Measurements from ENCODE around the gene ARRDC5. TPM values are rescaled to one million over a fixed set of nuclear protein-coding genes. Genes with fewer than 3 reads are reported as not detected.
A peak's percentile ranks its signal among the peaks of the same experiment; 100 is the strongest.
"Not testable (repeated sequence)": the region's sequence is repeated elsewhere in the genome, so short reads cannot be mapped to it uniquely, and the experiment has no call there.

Gene ARRDC5
- total and polyA plus RNA-seq, 4 donors: 0.17 to 0.30 (median 0.26) TPM; not detected in 1

GRCh38 chr19:4897146-4897545 is 5.5 kb downstream of the ARRDC5 start:
- H3K27me3 ChIP-seq (ENCODE audit: control insufficient read depth, insufficient read depth, low read length): no peaks in the 10 kb centered on the region
- no peak for DNase-seq (ENCODE audit: low read depth in 4 of 6, low spot score in 6 of 6)
- WGBS (ENCODE audit: insufficient coverage): 87% methylated on average over 7 of the region's 7 CpGs

GRCh38 chr19:4896372-4896771 is 6.3 kb downstream of the ARRDC5 start:
- WGBS (ENCODE audit: insufficient coverage): 89% methylated on average over 1 of the region's 3 CpGs
- Histone ChIP-seq H3K27me3 (ENCODE audit: control insufficient read depth, insufficient read depth, low read length) (no peaks in the 10 kb centered on the region), H3K4me1 (ENCODE audit: control insufficient read depth, insufficient read depth, low read length) (peaks cover 4% of the 10 kb centered on the region), H3K4me3 (ENCODE audit: low read depth, low read length) (no peak overlapping the region), H3K27ac (ENCODE audit: low read depth, low read length) (no peak overlapping the region), H3K36me3 (ENCODE audit: control insufficient read depth, insufficient read depth, low read length) (no peaks in the 10 kb centered on the region), H3K9me3 (ENCODE audit: control insufficient read depth, insufficient read depth, low read length) (no peaks in the 10 kb centered on the region)
- no peak for DNase-seq (ENCODE audit: low read depth in 4 of 6, low spot score in 6 of 6)

More at GRCh38 chr19:4897146-4897545, 5.5 kb downstream of the ARRDC5 start:
- Histone ChIP-seq H3K36me3 (ENCODE audit: control insufficient read depth, insufficient read depth, low read length) (no peaks in the 10 kb centered on the region), H3K27ac (ENCODE audit: low read depth, low read length) (no peak overlapping the region), H3K9me3 (ENCODE audit: control insufficient read depth, insufficient read depth, low read length) (no peaks in the 10 kb centered on the region), H3K4me1 (ENCODE audit: control insufficient read depth, insufficient read depth, low read length) (peaks cover 4% of the 10 kb centered on the region), H3K4me3 (ENCODE audit: low read depth, low read length) (no peak overlapping the region)

- H3K9me3 ChIP-seq (ENCODE audit: control insufficient read depth, insufficient read depth, low read length); H3K36me3 ChIP-seq (ENCODE audit: control insufficient read depth, insufficient read depth, low read length); H3K4me1 ChIP-seq (ENCODE audit: control insufficient read depth, insufficient read depth, low read length); DNase-seq (ENCODE audit: low read depth in 4 of 6, low spot score in 6 of 6); H3K27ac ChIP-seq (ENCODE audit: low read depth, low read length); H3K4me3 ChIP-seq (ENCODE audit: low read depth, low read length); H3K27me3 ChIP-seq (ENCODE audit: control insufficient read depth, insufficient read depth, low read length): not testable (repeated sequence)
- WGBS (ENCODE audit: insufficient coverage): no CpG with 5 or more reads among the region's 11 CpGs
Observed at GRCh38 chr19:4892962-4893361, 9.7 kb downstream of the ARRDC5 start.

- Histone ChIP-seq H3K4me3 (ENCODE audit: low read depth, low read length) (no peak overlapping the region), H3K9me3 (ENCODE audit: control insufficient read depth, insufficient read depth, low read length) (no peaks in the 10 kb centered on the region), H3K27ac (ENCODE audit: low read depth, low read length) (no peak overlapping the region), H3K36me3 (ENCODE audit: control insufficient read depth, insufficient read depth, low read length) (no peaks in the 10 kb centered on the region), H3K27me3 (ENCODE audit: control insufficient read depth, insufficient read depth, low read length) (no peaks in the 10 kb centered on the region), H3K4me1 (ENCODE audit: control insufficient read depth, insufficient read depth, low read length) (peaks cover 4% of the 10 kb centered on the region)
- 91% methylated on average over 22 of the region's 22 CpGs for WGBS (ENCODE audit: insufficient coverage)
- DNase-seq (ENCODE audit: low read depth in 4 of 6, low spot score in 6 of 6): no peak
Observed at GRCh38 chr19:4891066-4891465, 11.6 kb downstream of the ARRDC5 start.

- no peaks in the 10 kb centered on the region for H3K4me1 ChIP-seq (ENCODE audit: control insufficient read depth, insufficient read depth, low read length)
- 68% methylated on average over 5 of the region's 14 CpGs for WGBS (ENCODE audit: insufficient coverage)
- H3K4me3 ChIP-seq (ENCODE audit: low read depth, low read length): no peak overlapping the region
- H3K9me3 ChIP-seq (ENCODE audit: control insufficient read depth, insufficient read depth, low read length): no peaks in the 10 kb centered on the region
- no peaks in the 10 kb centered on the region for H3K36me3 ChIP-seq (ENCODE audit: control insufficient read depth, insufficient read depth, low read length)
- no peaks in the 10 kb centered on the region for H3K27me3 ChIP-seq (ENCODE audit: control insufficient read depth, insufficient read depth, low read length)
- H3K27ac ChIP-seq (ENCODE audit: low read depth, low read length): no peak overlapping the region
- peak in 2 of 6 donors; percentile 52 to 71 for DNase-seq (ENCODE audit: low read depth in 4 of 6, low spot score in 6 of 6)
Observed at GRCh38 chr19:4889034-4889815, 13.5 kb downstream of the ARRDC5 start.

- H3K9me3 ChIP-seq (ENCODE audit: control insufficient read depth, insufficient read depth, low read length); H3K27ac ChIP-seq (ENCODE audit: low read depth, low read length); DNase-seq (ENCODE audit: low read depth in 4 of 6, low spot score in 6 of 6); H3K36me3 ChIP-seq (ENCODE audit: control insufficient read depth, insufficient read depth, low read length); H3K4me3 ChIP-seq (ENCODE audit: low read depth, low read length); H3K27me3 ChIP-seq (ENCODE audit: control insufficient read depth, insufficient read depth, low read length); H3K4me1 ChIP-seq (ENCODE audit: control insufficient read depth, insufficient read depth, low read length): not testable (repeated sequence)
- no CpG with 5 or more reads among the region's 6 CpGs for WGBS (ENCODE audit: insufficient coverage)
Observed at GRCh38 chr19:4887803-4888202, 14.9 kb downstream of the ARRDC5 start.

GRCh38 chr19:4884993-4885392 is 17.7 kb downstream of the ARRDC5 start:
- H3K27ac ChIP-seq (ENCODE audit: low read depth, low read length); H3K9me3 ChIP-seq (ENCODE audit: control insufficient read depth, insufficient read depth, low read length); H3K4me3 ChIP-seq (ENCODE audit: low read depth, low read length); DNase-seq (ENCODE audit: low read depth in 4 of 6, low spot score in 6 of 6); H3K27me3 ChIP-seq (ENCODE audit: control insufficient read depth, insufficient read depth, low read length); H3K36me3 ChIP-seq (ENCODE audit: control insufficient read depth, insufficient read depth, low read length); H3K4me1 ChIP-seq (ENCODE audit: control insufficient read depth, insufficient read depth, low read length): not testable (repeated sequence)
- no CpG with 5 or more reads among the region's 6 CpGs for WGBS (ENCODE audit: insufficient coverage)

- WGBS (ENCODE audit: insufficient coverage): 92% methylated on average over 2 of the region's 6 CpGs
- H3K9me3 ChIP-seq (ENCODE audit: control insufficient read depth, insufficient read depth, low read length); H3K27me3 ChIP-seq (ENCODE audit: control insufficient read depth, insufficient read depth, low read length); DNase-seq (ENCODE audit: low read depth in 4 of 6, low spot score in 6 of 6); H3K4me3 ChIP-seq (ENCODE audit: low read depth, low read length); H3K27ac ChIP-seq (ENCODE audit: low read depth, low read length); H3K36me3 ChIP-seq (ENCODE audit: control insufficient read depth, insufficient read depth, low read length): not testable (repeated sequence)
- H3K4me1 ChIP-seq (ENCODE audit: control insufficient read depth, insufficient read depth, low read length): peaks cover 15% of the 10 kb centered on the region
Observed at GRCh38 chr19:4882874-4883273, 19.8 kb downstream of the ARRDC5 start.

GRCh38 chr19:4879041-4879440 is 23.7 kb downstream of the ARRDC5 start:
- DNase-seq (ENCODE audit: low read depth in 4 of 6, low spot score in 6 of 6): no peak
- Histone ChIP-seq H3K9me3 (ENCODE audit: control insufficient read depth, insufficient read depth, low read length) (no peaks in the 10 kb centered on the region), H3K36me3 (ENCODE audit: control insufficient read depth, insufficient read depth, low read length) (no peaks in the 10 kb centered on the region), H3K4me1 (ENCODE audit: control insufficient read depth, insufficient read depth, low read length) (peaks cover 25% of the 10 kb centered on the region), H3K27ac (ENCODE audit: low read depth, low read length) (peak overlapping the region; percentile 92), H3K4me3 (ENCODE audit: low read depth, low read length) (no peak overlapping the region), H3K27me3 (ENCODE audit: control insufficient read depth, insufficient read depth, low read length) (no peaks in the 10 kb centered on the region)
- 96% methylated on average over 5 of the region's 11 CpGs for WGBS (ENCODE audit: insufficient coverage)

GRCh38 chr19:4878491-4878968 is 24.2 kb downstream of the ARRDC5 start:
- H3K36me3 ChIP-seq (ENCODE audit: control insufficient read depth, insufficient read depth, low read length): no peaks in the 10 kb centered on the region
- no peak for DNase-seq (ENCODE audit: low read depth in 4 of 6, low spot score in 6 of 6)
- 21% methylated on average over 21 of the region's 23 CpGs for WGBS (ENCODE audit: insufficient coverage)
- peak overlapping the region; percentile 92 for H3K27ac ChIP-seq (ENCODE audit: low read depth, low read length)
- H3K9me3 ChIP-seq (ENCODE audit: control insufficient read depth, insufficient read depth, low read length): no peaks in the 10 kb centered on the region
- peaks cover 25% of the 10 kb centered on the region for H3K4me1 ChIP-seq (ENCODE audit: control insufficient read depth, insufficient read depth, low read length)
- H3K4me3 ChIP-seq (ENCODE audit: low read depth, low read length): no peak overlapping the region
- H3K27me3 ChIP-seq (ENCODE audit: control insufficient read depth, insufficient read depth, low read length): no peaks in the 10 kb centered on the region

Data from spinal cord (tissue), 10 donors.